Rectal smooth muscle tissue (tissue), 1 donor: Measurements from ENCODE around the gene SLC25A1.

Source experiments
- H3K27ac ChIP-seq: one replicate; pipeline ENCODE4 v1.7.0; 2013; ENCODE audit warnings: low read depth, low read length, inconsistent platforms
- H3K27me3 ChIP-seq: one replicate; pipeline ENCODE4 v1.7.0; 2013; ENCODE audit warnings: low read length; ENCODE audit not compliant: control insufficient read depth, insufficient read depth
- H3K36me3 ChIP-seq: one replicate; pipeline ENCODE4 v1.7.0; 2013; ENCODE audit warnings: low read length; ENCODE audit not compliant: control insufficient read depth, insufficient read depth
- H3K4me1 ChIP-seq: one replicate; pipeline ENCODE4 v1.7.0; 2013; ENCODE audit warnings: low read length; ENCODE audit not compliant: control insufficient read depth, insufficient read depth
- H3K4me3 ChIP-seq: one replicate; pipeline ENCODE4 v1.7.0; 2013; ENCODE audit warnings: low read length
- H3K9ac ChIP-seq: one replicate; pipeline ENCODE4 v1.7.0; 2013; ENCODE audit warnings: low read length

SLC25A1 gene

DNA sequence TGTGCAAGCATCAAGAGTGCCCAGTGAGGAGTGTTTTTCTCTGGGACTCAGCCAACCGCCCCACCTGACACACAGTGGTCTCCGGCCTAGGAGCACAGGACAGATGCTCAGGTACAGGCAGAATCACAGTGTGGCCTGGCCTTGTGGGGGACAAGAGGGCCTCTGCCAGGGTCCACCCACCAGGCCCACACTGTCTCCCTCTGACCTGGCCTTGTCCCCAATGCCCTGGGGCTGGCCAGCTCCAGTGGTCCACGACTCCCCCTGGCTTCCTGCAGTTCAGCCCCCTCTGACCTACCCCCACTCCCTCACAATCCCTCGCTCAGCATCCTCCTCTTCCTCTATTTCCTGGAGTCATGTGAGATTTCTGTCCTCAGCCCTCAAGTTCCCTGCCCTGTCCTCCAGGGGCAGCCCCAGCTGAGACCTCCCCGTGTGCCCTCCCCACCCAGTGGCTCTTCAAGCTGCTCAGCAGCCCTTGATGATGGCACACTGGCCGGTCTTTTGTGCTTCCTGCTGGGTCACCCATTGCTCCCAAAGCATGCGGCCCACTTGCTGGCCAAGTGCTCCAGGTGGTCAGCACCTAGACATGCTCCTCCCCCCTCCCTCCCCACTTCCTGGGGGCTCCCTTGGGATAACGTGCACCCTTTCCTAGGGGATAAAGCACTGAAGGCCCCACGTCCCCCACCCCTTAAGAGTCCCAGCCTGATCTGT is 45.7 kb downstream of the SLC25A1 start:
- H3K27ac ChIP-seq, result no peak overlapping the region
- peaks cover 26% of the 10 kb centered on the region for H3K36me3 ChIP-seq
- no peaks in the 10 kb centered on the region for H3K27me3 ChIP-seq
- no peak overlapping the region for H3K4me3 ChIP-seq
- H3K4me1 ChIP-seq, result no peaks in the 10 kb centered on the region
- no peak overlapping the region for H3K9ac ChIP-seq

DNA sequence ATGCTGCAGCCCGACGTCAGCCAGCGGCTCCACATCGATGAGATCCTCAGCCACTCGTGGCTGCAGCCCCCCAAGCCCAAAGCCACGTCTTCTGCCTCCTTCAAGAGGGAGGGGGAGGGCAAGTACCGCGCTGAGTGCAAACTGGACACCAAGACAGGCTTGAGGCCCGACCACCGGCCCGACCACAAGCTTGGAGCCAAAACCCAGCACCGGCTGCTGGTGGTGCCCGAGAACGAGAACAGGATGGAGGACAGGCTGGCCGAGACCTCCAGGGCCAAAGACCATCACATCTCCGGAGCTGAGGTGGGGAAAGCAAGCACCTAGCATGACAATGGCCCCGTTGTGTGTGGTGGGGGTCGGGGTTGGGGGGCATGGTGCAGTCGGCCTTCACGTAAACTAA is 46.4 kb downstream of the SLC25A1 start:
- Histone ChIP-seq H3K4me1 (no peaks in the 10 kb centered on the region), H3K9ac (no peak overlapping the region), H3K4me3 (no peak overlapping the region), H3K27me3 (no peaks in the 10 kb centered on the region), H3K36me3 (peaks cover 19% of the 10 kb centered on the region), H3K27ac (no peak overlapping the region)

DNA sequence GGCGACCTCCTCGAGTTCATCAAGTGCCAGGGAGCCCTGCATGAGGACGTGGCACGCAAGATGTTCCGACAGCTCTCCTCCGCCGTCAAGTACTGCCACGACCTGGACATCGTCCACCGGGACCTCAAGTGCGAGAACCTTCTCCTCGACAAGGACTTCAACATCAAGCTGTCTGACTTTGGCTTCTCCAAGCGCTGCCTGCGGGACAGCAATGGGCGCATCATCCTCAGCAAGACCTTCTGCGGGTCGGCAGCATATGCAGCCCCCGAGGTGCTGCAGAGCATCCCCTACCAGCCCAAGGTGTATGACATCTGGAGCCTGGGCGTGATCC is 46.9 kb downstream of the SLC25A1 start:
- H3K36me3 ChIP-seq, result peaks cover 16% of the 10 kb centered on the region
- no peak overlapping the region for H3K4me3 ChIP-seq
- H3K4me1 ChIP-seq, result no peaks in the 10 kb centered on the region
- no peaks in the 10 kb centered on the region for H3K27me3 ChIP-seq
- H3K9ac ChIP-seq, result no peak overlapping the region
- no peak overlapping the region for H3K27ac ChIP-seq

DNA sequence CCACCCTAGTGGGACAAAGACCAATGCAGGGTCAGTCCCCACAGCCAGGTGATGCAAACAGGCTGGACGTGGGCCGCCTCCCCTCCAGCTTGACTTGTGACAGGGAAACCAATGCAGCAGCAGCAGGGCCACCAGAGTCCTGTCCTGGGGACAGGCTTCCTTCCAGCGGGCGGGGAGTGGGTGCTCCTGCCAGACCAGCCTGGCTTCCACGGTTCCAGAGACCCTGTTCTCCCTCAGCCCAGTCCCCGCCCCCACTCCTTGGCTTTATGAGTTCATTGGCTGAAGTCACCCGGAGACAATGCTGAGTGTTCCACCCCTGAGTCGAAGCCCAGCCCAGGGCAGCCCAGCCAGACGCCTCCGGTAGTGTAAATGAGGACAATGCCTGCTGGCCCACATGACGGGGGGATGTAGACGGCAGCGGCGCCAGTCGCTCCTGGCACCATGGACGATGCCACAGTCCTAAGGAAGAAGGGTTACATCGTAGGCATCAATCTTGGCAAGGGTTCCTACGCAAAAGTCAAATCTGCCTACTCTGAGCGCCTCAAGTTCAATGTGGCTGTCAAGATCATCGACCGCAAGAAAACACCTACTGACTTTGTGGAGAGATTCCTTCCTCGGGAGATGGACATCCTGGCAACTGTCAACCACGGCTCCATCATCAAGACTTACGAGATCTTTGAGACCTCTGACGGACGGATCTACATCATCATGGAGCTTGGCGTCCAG is 47.4 kb downstream of the SLC25A1 start, which contains the start of gene TSSK2:
Gene TSSK2, plus strand, starts transcription at position 350 of the 726 bp plus-strand sequence. Its CDS starts 92 bp downstream, at position 442.
- H3K36me3 ChIP-seq, result peaks cover 16% of the 10 kb centered on the region
- H3K4me1 ChIP-seq, result no peaks in the 10 kb centered on the region
- no peak within 1 kb of the TSS for H3K27ac ChIP-seq
- no peak within 1 kb of the TSS for H3K4me3 ChIP-seq
- H3K9ac ChIP-seq, result no peak within 1 kb of the TSS
- H3K27me3 ChIP-seq, result no peaks in the 10 kb centered on the region

DNA sequence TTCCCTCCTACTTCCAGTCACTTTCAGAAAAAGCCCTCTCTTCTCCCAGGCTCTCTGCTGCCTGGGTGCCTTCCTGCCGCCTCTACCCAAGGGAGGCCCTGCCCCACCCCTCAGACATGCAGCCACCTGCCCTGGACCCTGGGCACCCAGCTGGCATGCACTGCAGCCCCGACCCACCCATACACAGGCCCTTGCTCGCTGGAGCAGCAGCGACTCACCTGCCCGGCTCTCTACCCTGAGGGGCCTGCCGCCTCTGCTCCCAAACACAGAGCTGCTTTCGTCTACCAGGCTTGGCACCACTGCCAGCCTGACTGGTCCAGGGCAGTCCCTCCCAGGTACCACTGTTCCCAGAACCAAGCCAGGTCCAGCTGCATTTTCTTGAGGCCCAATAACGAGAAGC is 48.7 kb downstream of the SLC25A1 start:
- no peak overlapping the region for H3K4me3 ChIP-seq
- H3K27ac ChIP-seq, result no peak overlapping the region
- H3K9ac ChIP-seq, result no peak overlapping the region
- H3K36me3 ChIP-seq, result peaks cover 10% of the 10 kb centered on the region
- H3K27me3 ChIP-seq, result no peaks in the 10 kb centered on the region
- H3K4me1 ChIP-seq, result no peaks in the 10 kb centered on the region

DNA sequence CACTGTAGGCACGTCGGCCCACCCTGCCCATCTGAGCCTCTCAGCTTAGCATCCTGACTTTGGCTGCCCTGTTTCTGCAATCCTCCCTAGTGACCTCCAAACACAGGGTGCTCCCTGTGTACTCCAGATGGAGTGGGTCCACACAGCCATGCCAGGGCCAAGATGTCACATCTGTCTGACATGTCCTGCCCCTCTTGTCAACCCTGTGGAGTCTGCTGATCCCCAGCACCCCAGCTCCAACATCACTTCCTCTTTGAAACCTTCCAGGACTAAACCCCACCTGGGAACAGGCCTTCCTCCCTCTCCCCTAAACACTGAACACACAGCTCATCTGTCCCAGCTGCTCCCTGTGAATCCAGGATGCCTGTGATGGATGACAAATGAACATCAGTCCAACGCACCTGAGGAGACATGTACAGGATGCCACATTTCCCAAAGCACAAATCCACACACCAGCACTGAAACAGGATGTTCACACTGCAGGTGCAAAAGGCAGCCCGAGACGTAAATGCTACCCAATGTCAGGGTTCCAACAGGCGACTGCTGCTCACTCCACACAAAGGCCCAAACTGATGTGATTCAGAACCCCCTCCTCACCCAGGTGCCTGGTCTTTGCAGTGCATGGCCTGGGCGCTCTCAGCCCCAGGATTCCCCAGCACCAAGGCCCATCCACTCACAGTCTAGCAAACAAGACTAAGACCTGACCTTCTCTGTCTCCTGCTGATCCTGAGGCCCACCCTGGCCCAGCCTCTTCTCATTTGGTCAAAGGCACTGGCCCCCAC is 49.4 kb downstream of the SLC25A1 start:
- Histone ChIP-seq H3K9ac (no peak overlapping the region), H3K27ac (no peak overlapping the region), H3K4me3 (no peak overlapping the region), H3K27me3 (no peaks in the 10 kb centered on the region), H3K4me1 (no peaks in the 10 kb centered on the region), H3K36me3 (peaks cover 4% of the 10 kb centered on the region)

DNA sequence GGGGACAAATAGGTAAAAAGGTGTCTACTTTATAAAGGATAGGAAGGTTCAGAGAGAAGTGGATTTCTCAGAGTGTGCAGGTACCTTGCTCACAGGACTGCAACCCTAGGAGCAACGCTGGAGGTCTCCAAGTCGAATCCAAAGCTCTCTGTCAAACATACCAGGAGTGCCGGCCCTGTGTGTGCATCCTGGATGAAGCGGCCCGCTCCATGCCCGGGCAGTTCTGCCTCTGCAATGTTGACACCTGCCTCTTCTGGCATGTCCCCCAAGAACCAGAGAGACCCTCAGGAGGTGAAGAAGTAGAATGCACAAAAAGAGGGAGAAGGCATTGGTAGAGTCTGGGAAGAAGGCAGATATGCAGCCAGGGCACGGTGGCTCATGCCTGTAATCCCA is 50.5 kb downstream of the SLC25A1 start:
- H3K4me3 ChIP-seq, result no peak overlapping the region
- no peak overlapping the region for H3K9ac ChIP-seq
- H3K27me3 ChIP-seq, result no peaks in the 10 kb centered on the region
- no peaks in the 10 kb centered on the region for H3K36me3 ChIP-seq
- no peaks in the 10 kb centered on the region for H3K4me1 ChIP-seq
- no peak overlapping the region for H3K27ac ChIP-seq

DNA sequence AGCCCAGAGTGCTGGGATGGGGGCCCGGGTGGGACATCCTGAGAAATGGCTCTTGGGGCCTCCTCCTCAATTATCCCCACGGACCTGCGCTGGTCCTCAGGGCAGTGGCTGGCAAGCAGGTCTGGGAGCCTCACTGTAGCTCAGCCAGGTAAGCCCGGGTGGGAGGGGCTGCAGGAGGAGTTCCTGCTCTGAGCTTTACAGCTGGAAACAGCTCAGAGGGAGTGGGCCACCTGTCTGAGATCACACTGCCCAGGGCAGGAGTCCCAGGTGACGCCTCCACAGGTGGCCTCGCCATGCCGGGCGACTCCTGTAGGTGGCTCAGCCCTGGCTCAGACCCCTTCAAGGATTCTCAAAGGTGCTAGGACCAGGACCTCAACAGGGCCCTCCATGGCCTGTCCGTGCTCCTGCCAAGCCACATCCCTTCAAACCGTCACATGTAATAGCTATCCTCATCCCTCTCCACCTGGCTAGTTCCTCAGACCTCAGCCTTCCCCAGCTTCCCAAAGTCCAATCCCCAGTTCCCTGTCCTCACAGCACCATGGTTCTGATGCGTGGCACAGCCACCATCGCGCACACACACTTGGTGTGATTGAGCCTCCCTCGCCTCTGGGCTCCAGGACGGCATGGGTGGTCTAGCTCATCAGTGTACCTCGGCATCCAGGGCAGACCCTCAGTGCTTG is 51.1 kb downstream of the SLC25A1 start:
- H3K36me3 ChIP-seq, result no peaks in the 10 kb centered on the region
- no peak overlapping the region for H3K4me3 ChIP-seq
- H3K9ac ChIP-seq, result no peak overlapping the region
- no peaks in the 10 kb centered on the region for H3K27me3 ChIP-seq
- H3K27ac ChIP-seq, result no peak overlapping the region
- no peaks in the 10 kb centered on the region for H3K4me1 ChIP-seq

DNA sequence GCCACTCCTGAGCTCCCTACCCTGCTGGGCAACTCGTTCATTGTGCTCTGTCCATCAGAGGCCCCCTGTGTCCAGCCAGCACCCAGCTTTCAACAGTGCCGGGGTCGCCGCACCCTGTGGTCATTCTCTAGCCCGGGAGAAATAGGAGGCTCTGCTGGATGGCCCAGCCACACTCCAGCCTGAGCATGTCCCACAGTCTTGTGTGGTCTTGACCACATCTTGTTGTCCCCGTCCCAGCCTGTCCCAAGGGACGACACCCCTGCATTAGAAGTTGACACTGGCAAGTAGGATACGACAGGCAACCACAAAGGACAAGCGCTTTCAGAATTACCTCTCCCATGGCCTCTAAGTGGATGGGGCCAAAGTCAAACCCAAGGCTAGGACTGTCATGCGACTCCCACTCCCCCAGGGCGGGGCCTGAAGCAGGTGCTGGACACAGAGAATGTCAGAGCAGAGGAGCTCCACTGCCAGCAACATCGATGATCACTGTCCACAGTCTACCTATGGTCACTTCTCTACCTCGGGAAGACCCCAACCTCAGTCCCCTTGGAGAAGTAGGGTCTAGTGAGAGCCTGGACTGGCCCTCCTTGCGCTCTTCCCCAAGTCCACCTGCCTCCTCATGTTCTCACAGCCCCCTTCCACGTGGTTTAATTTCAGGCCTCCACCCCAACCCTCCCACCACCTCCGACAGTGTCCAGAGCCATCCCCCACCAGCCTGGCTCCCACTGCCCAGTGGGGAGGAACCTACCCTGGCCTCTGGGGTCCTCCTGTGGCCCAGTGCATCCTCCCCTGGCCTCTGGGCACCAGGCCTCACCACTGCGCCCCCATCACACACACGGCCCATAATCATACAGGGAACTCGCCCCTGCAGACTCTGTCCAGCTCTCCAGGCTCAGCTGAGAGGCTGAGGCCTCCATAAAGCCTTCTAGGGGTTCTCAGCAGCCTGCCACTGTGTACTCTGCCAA is 51.9 kb downstream of the SLC25A1 start:
- H3K27ac ChIP-seq, result no peak overlapping the region

More for the DNA sequence above, 51.9 kb downstream of the SLC25A1 start:
- H3K4me3 ChIP-seq, result no peak overlapping the region
- H3K27me3 ChIP-seq, result no peaks in the 10 kb centered on the region
- H3K36me3 ChIP-seq, result no peaks in the 10 kb centered on the region
- no peak overlapping the region for H3K9ac ChIP-seq
- no peaks in the 10 kb centered on the region for H3K4me1 ChIP-seq
